Stomach (tissue), 9 donors: ENCODE results near the gene CGN. TPM values are rescaled to one million over a fixed set of nuclear protein-coding genes. Genes with fewer than 3 reads are reported as not detected.

Source experiments
- DNase-seq, 2 donors: peaks; one replicate each; pipeline versions ENCODE4 v3.0.0 to v3.0.0-alpha.2; 2013 to 2019
- H3K27ac ChIP-seq, 5 donors: fragments of 200-600 bp in 4 of 5; sonication (generic) in 4 of 5; one replicate each; pipeline ENCODE4 v1.5.1; 2013 to 2019; ENCODE audit warnings: mild to moderate bottlenecking in 1 of 5, moderate library complexity in 1 of 5
- H3K27me3 ChIP-seq, 3 donors: fragments of 200-600 bp; sonication (generic); one replicate each; pipeline ENCODE4 v1.5.1; 2017 to 2019; ENCODE audit warnings: mixed run types in 1 of 3
- H3K36me3 ChIP-seq, 4 donors: fragments of 200-600 bp; sonication (generic); 1 replicate in 3 of 4; 2 replicates in 1 of 4; pipeline ENCODE4 v1.5.1; 2016 to 2019
- H3K4me1 ChIP-seq, 4 donors: fragments of 200-600 bp; sonication (generic); one replicate each; pipeline ENCODE4 v1.5.1; 2016 to 2019
- H3K4me3 ChIP-seq, 4 donors: fragments of 200-600 bp; sonication (generic) in 3 of 4; one replicate each; pipeline ENCODE4 v1.5.1; 2016 to 2019; ENCODE audit warnings: mild to moderate bottlenecking in 1 of 4
- H3K9me3 ChIP-seq, 4 donors: fragments of 200-600 bp; sonication (generic); one replicate each; pipeline ENCODE4 v1.5.1; 2016 to 2019
- EP300 ChIP-seq: sonication (generic); formaldehyde crosslinking; IDR thresholded peaks from one replicate; pipeline ENCODE4 v1.6.1; 2017; ENCODE audit warnings: antibody characterized with exemption
- POLR2A ChIP-seq, 4 donors: fragments of 450-650 bp; IDR thresholded peaks; one replicate each; pipeline ENCODE4 v1.6.1; 2016; ENCODE audit warnings: antibody characterized with exemption in 4 of 4, control low read depth in 2 of 4, mild to moderate bottlenecking in 1 of 4, moderate library complexity in 1 of 4
- POLR2AphosphoS5 ChIP-seq, 3 donors: sonication (generic); formaldehyde crosslinking; IDR thresholded peaks; one replicate each; pipeline ENCODE4 v1.6.1; 2016; ENCODE audit warnings: antibody characterized with exemption in 3 of 3
- WGBS, 5 donors: extraction: QIAGEN DNeasy Blood & Tissue Kit in 3 of 5; methylation state at CpG; one replicate each; pipeline versions ENCODE4 v1.1.5 to v1.1.7; 2013 to 2018; 5-methylcytosine and 5-hydroxymethylcytosine counted together
- intact Hi-C: fragments of 100-400 bp; cut with DNase I; formaldehyde crosslinking; loops from one replicate; pipeline ENCODE4 v1.15.1; 2023; ENCODE audit warnings: low total_unique reads
- polyA plus RNA-seq, 3 donors: library from polyadenylated mRNA; stranded (reverse); fragments of 200-250 nt; gene quantifications; one replicate each; pipeline ENCODE4 v1.2.3, GENCODE V29; 2013
- total RNA-seq, 5 donors: library from RNA; depleted of rRNA; stranded (reverse); fragments of >200 nt; gene quantifications; one replicate each; pipeline versions ENCODE4 v1.1.0 to v1.2.3, GENCODE V29; 2014 to 2016
- TF ChIP-seq, protein P1 (sequence below), 7 experiments: fragments of 450-650 bp in 4 of 7; fragments of 200-600 bp in 3 of 7; sonication (generic) in 3 of 7; IDR thresholded peaks; one replicate each; pipeline ENCODE4 v1.5.1; 2016 to 2019; ENCODE audit warnings: antibody characterized with exemption in 7 of 7, control low read depth in 2 of 7, mild to moderate bottlenecking in 1 of 7
- donor health status: healthy with polysubstance abuse.
- donor health status: Bipolar disorder and iron deficiency.
- donor health status: healthy.

Gene CGN
- total and polyA plus RNA-seq, 8 donors: 14.0 to 137 (median 26.7) TPM

- no peak overlapping the region for H3K27ac ChIP-seq
- H3K27me3 ChIP-seq: no peaks in the 10 kb centered on the region
- WGBS, 5 donors: 76 to 88% (median 83%) methylated on average over 8 of the region's 8 CpGs
- no peaks in the 10 kb centered on the region for H3K9me3 ChIP-seq
- H3K36me3 ChIP-seq: peaks cover 27 to 87% (median 81%) of the 10 kb centered on the region in 4 donors
- TF ChIP-seq EP300 (no peak), POLR2A (IDR thresholded peaks at IDR 0.05) (no peak), POLR2AphosphoS5 (IDR thresholded peaks at IDR 0.05) (no peak)
- TF ChIP-seq, protein P1, sequence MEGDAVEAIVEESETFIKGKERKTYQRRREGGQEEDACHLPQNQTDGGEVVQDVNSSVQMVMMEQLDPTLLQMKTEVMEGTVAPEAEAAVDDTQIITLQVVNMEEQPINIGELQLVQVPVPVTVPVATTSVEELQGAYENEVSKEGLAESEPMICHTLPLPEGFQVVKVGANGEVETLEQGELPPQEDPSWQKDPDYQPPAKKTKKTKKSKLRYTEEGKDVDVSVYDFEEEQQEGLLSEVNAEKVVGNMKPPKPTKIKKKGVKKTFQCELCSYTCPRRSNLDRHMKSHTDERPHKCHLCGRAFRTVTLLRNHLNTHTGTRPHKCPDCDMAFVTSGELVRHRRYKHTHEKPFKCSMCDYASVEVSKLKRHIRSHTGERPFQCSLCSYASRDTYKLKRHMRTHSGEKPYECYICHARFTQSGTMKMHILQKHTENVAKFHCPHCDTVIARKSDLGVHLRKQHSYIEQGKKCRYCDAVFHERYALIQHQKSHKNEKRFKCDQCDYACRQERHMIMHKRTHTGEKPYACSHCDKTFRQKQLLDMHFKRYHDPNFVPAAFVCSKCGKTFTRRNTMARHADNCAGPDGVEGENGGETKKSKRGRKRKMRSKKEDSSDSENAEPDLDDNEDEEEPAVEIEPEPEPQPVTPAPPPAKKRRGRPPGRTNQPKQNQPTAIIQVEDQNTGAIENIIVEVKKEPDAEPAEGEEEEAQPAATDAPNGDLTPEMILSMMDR (IDR thresholded peaks at IDR 0.05): no peak
- peaks cover 0 to 10% (median 3%) of the 10 kb centered on the region in 4 donors for H3K4me1 ChIP-seq
- H3K4me3 ChIP-seq: no peak overlapping the region
- no peak for DNase-seq
- intact Hi-C loops: no loop called here
Measured at GRCh38 chr1:151579436-151580225, 68.4 kb downstream of the CGN start.

DNA sequence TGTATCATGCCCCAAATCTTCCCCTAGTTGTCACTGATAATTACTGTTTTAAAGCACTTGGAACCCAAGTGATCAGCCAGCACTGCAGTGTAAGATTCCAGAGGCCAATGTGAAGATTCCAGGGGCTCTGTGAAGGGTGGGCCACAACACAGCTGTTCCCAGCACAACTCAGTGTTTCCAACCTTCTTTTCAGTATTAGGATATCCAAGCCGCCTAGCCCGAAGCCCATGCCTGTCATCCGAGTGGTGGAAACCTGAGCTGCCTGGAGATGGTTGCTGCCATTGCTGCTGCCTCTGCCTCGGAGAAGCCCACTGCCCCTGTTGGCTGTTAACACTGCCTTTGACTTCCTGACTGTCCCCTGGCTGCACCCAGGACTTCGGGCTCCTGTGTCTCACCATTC lies 70.3 kb downstream of the CGN start:
- Histone ChIP-seq H3K27me3 (no peaks in the 10 kb centered on the region), H3K4me1 (peaks cover 0 to 20% (median 8%) of the 10 kb centered on the region in 4 donors), H3K36me3 (peaks cover 27 to 69% (median 63%) of the 10 kb centered on the region in 4 donors), H3K27ac (no peak overlapping the region), H3K4me3 (no peak overlapping the region), H3K9me3 (no peaks in the 10 kb centered on the region)
- intact Hi-C loops: no loop called here
- WGBS, 5 donors: 66 to 78% (median 74%) methylated on average over 5 of the region's 5 CpGs
- TF ChIP-seq POLR2AphosphoS5 (IDR thresholded peaks at IDR 0.05): no peak
- TF ChIP-seq, protein P1 (IDR thresholded peaks at IDR 0.05): no peak
- TF ChIP-seq EP300: no peak
- no peak for TF ChIP-seq POLR2A (IDR thresholded peaks at IDR 0.05)
- no peak for DNase-seq

- TF ChIP-seq POLR2A (IDR thresholded peaks at IDR 0.05) (no peak), POLR2AphosphoS5 (IDR thresholded peaks at IDR 0.05) (no peak), EP300 (no peak)
- TF ChIP-seq, protein P1 (IDR thresholded peaks at IDR 0.05): no peak
- 65 to 86% (median 78%) methylated on average over 1 of the region's 1 CpG for WGBS, 5 donors
- Histone ChIP-seq H3K9me3 (no peaks in the 10 kb centered on the region), H3K36me3 (peaks cover 27 to 64% (median 58%) of the 10 kb centered on the region in 4 donors), H3K27ac (no peak overlapping the region), H3K27me3 (no peaks in the 10 kb centered on the region), H3K4me1 (peaks cover 0 to 20% (median 8%) of the 10 kb centered on the region in 4 donors), H3K4me3 (no peak overlapping the region)
- intact Hi-C loops: no loop called here
- DNase-seq: no peak
Measured at GRCh38 chr1:151581921-151582320, 70.7 kb downstream of the CGN start.

- TF ChIP-seq POLR2A (IDR thresholded peaks at IDR 0.05): no peak
- TF ChIP-seq, protein P1 (IDR thresholded peaks at IDR 0.05): no peak
- intact Hi-C loops: no loop called here
Measured at GRCh38 chr1:151583796-151584195, 72.6 kb downstream of the CGN start.

More at GRCh38 chr1:151583796-151584195, 72.6 kb downstream of the CGN start:
- no peak for DNase-seq
- no peak overlapping the region for H3K4me3 ChIP-seq
- H3K36me3 ChIP-seq: peaks cover 24 to 50% (median 42%) of the 10 kb centered on the region in 4 donors
- peaks cover 0 to 20% (median 8%) of the 10 kb centered on the region in 4 donors for H3K4me1 ChIP-seq
- H3K27ac ChIP-seq: peak overlapping the region in 2 of 5 donors; percentile 5 to 26
- 54 to 75% (median 66%) methylated on average over 2 of the region's 2 CpGs for WGBS, 5 donors
- no peaks in the 10 kb centered on the region for H3K27me3 ChIP-seq
- no peaks in the 10 kb centered on the region for H3K9me3 ChIP-seq
